ENCODE results near the gene MEF2C. TPM values are rescaled to one million over a fixed set of nuclear protein-coding genes. Genes with fewer than 3 reads are reported as not detected.

MEF2C gene
- total RNA-seq, 1 donor from 2014 or later: 464 TPM

DNA sequence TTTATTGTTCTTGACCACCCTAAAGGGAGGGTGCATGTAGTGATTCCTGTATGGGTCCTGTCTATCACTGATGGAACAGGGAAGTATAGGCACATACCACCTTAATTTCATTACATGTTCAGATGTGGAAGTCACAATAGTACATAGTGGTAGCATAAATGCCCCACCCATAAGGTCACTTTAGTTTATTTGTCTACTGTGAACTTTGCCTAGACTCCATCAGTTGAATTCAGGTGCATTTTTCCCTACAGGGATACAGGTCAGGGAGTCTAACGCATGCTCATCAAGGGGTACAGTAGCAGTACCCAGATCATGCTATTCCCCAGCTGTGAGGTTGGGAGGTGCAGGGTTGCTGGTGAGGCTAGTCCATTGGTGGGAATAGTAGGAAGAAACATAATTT, 175.0 kb downstream of the MEF2C start:
- H3K27me3 ChIP-seq (ENCODE audit: control insufficient read depth in 3 of 3, insufficient read depth in 3 of 3, low read length in 3 of 3): peaks cover 0 to 3% (median 0%) of the 10 kb centered on the region in 3 donors
- H3K4me3 ChIP-seq (ENCODE audit: low read length in 3 of 3): no peak overlapping the region
- peaks cover 0 to 10% (median 0%) of the 10 kb centered on the region in 3 donors for H3K4me1 ChIP-seq (ENCODE audit: control insufficient read depth in 3 of 3, insufficient read depth in 3 of 3, low read length in 3 of 3)
- no peak overlapping the region for H3K9ac ChIP-seq (ENCODE audit: low read depth in 1 of 3, low read length in 3 of 3)
- H3K36me3 ChIP-seq (ENCODE audit: control insufficient read depth in 3 of 3, insufficient read depth in 3 of 3, low read length in 3 of 3): no peaks in the 10 kb centered on the region
- H3K27ac ChIP-seq (ENCODE audit: low read depth, low read length): no peak overlapping the region
- H3K9me3 ChIP-seq (ENCODE audit: control insufficient read depth in 3 of 3, low read length in 3 of 3): no peaks in the 10 kb centered on the region

- H3K4me1 ChIP-seq (ENCODE audit: control insufficient read depth in 3 of 3, insufficient read depth in 3 of 3, low read length in 3 of 3): peaks cover 0 to 10% (median 0%) of the 10 kb centered on the region in 3 donors
- H3K36me3 ChIP-seq (ENCODE audit: control insufficient read depth in 3 of 3, insufficient read depth in 3 of 3, low read length in 3 of 3): no peaks in the 10 kb centered on the region
- no peaks in the 10 kb centered on the region for H3K9me3 ChIP-seq (ENCODE audit: control insufficient read depth in 3 of 3, low read length in 3 of 3)
- H3K27ac ChIP-seq (ENCODE audit: low read depth, low read length): no peak overlapping the region
- no peak overlapping the region for H3K9ac ChIP-seq (ENCODE audit: low read depth in 1 of 3, low read length in 3 of 3)
- H3K4me3 ChIP-seq (ENCODE audit: low read length in 3 of 3): no peak overlapping the region
- H3K27me3 ChIP-seq (ENCODE audit: control insufficient read depth in 3 of 3, insufficient read depth in 3 of 3, low read length in 3 of 3): peaks cover 0 to 3% (median 0%) of the 10 kb centered on the region in 3 donors
Measured at GRCh38 chr5:88707216-88707965, 175.6 kb downstream of the MEF2C start.

- H3K4me1 ChIP-seq (ENCODE audit: control insufficient read depth in 3 of 3, insufficient read depth in 3 of 3, low read length in 3 of 3): no peaks in the 10 kb centered on the region
- H3K4me3 ChIP-seq (ENCODE audit: low read length in 3 of 3): no peak overlapping the region
- H3K9me3 ChIP-seq (ENCODE audit: control insufficient read depth in 3 of 3, low read length in 3 of 3): no peaks in the 10 kb centered on the region
- H3K27me3 ChIP-seq (ENCODE audit: control insufficient read depth in 3 of 3, insufficient read depth in 3 of 3, low read length in 3 of 3): peaks cover 10 to 20% (median 18%) of the 10 kb centered on the region in 3 donors
- H3K36me3 ChIP-seq (ENCODE audit: control insufficient read depth in 3 of 3, insufficient read depth in 3 of 3, low read length in 3 of 3): no peaks in the 10 kb centered on the region
- no peak overlapping the region for H3K9ac ChIP-seq (ENCODE audit: low read depth in 1 of 3, low read length in 3 of 3)
- no peak overlapping the region for H3K27ac ChIP-seq (ENCODE audit: low read depth, low read length)
Measured at GRCh38 chr5:88702332-88702731, 180.7 kb downstream of the MEF2C start.

DNA sequence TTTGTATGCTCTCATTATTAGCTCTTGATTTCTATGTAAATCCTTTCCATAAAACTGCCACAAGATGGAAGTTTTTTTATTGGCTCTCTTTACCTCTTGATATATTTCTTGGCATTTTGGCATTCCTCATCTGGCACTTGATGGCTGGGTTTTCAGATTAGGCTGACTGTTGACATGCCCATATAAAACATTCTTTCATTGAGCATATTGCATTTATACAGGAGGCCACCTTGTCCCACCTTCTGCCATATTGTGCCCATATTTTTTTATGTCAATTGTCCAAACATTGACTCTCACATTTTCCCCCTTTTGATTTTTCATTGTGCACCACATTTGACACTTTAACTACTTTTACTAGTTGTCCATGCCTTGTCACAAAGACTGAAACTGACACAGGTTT, 182.9 kb downstream of the MEF2C start:
- Histone ChIP-seq H3K9me3 (ENCODE audit: control insufficient read depth in 3 of 3, low read length in 3 of 3) (no peaks in the 10 kb centered on the region), H3K36me3 (ENCODE audit: control insufficient read depth in 3 of 3, insufficient read depth in 3 of 3, low read length in 3 of 3) (no peaks in the 10 kb centered on the region), H3K9ac (ENCODE audit: low read depth in 1 of 3, low read length in 3 of 3) (no peak overlapping the region), H3K27ac (ENCODE audit: low read depth, low read length) (no peak overlapping the region), H3K4me3 (ENCODE audit: low read length in 3 of 3) (no peak overlapping the region), H3K27me3 (ENCODE audit: control insufficient read depth in 3 of 3, insufficient read depth in 3 of 3, low read length in 3 of 3) (peaks cover 25 to 39% (median 29%) of the 10 kb centered on the region in 3 donors), H3K4me1 (ENCODE audit: control insufficient read depth in 3 of 3, insufficient read depth in 3 of 3, low read length in 3 of 3) (no peaks in the 10 kb centered on the region)

DNA sequence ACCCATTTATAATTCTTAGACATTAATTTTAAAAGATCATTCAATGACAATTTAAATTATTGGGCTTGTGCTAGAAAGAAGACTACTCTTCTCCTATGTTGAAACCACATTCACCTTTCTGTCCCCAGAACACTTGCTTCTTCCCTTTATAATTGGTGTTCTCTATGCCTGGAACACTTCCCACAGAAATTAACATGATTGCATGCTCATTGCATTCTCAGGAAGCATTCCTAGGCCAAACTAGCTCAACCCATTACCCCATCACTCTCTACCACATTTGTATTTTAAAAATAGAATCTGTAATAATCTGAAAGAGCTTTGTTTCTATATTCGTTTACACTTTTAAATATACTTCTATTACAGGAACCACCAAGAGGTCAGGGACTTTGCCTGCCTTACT, 184.7 kb downstream of the MEF2C start:
- no peaks in the 10 kb centered on the region for H3K4me1 ChIP-seq (ENCODE audit: control insufficient read depth in 3 of 3, insufficient read depth in 3 of 3, low read length in 3 of 3)
- H3K4me3 ChIP-seq (ENCODE audit: low read length in 3 of 3): no peak overlapping the region
- no peak overlapping the region for H3K9ac ChIP-seq (ENCODE audit: low read depth in 1 of 3, low read length in 3 of 3)
- H3K9me3 ChIP-seq (ENCODE audit: control insufficient read depth in 3 of 3, low read length in 3 of 3): no peaks in the 10 kb centered on the region
- no peak overlapping the region for H3K27ac ChIP-seq (ENCODE audit: low read depth, low read length)
- no peaks in the 10 kb centered on the region for H3K36me3 ChIP-seq (ENCODE audit: control insufficient read depth in 3 of 3, insufficient read depth in 3 of 3, low read length in 3 of 3)
- peaks cover 40 to 53% (median 45%) of the 10 kb centered on the region in 3 donors for H3K27me3 ChIP-seq (ENCODE audit: control insufficient read depth in 3 of 3, insufficient read depth in 3 of 3, low read length in 3 of 3)

GRCh38 chr5:88696466-88696865, 186.5 kb downstream of the MEF2C start:
- H3K9me3 ChIP-seq (ENCODE audit: control insufficient read depth in 3 of 3, low read length in 3 of 3): no peaks in the 10 kb centered on the region
- no peak overlapping the region for H3K4me3 ChIP-seq (ENCODE audit: low read length in 3 of 3)
- H3K9ac ChIP-seq (ENCODE audit: low read depth in 1 of 3, low read length in 3 of 3): no peak overlapping the region
- no peaks in the 10 kb centered on the region for H3K36me3 ChIP-seq (ENCODE audit: control insufficient read depth in 3 of 3, insufficient read depth in 3 of 3, low read length in 3 of 3)
- no peak overlapping the region for H3K27ac ChIP-seq (ENCODE audit: low read depth, low read length)
- peaks cover 58 to 69% (median 64%) of the 10 kb centered on the region in 3 donors for H3K27me3 ChIP-seq (ENCODE audit: control insufficient read depth in 3 of 3, insufficient read depth in 3 of 3, low read length in 3 of 3)
- peaks cover 0 to 9% (median 0%) of the 10 kb centered on the region in 3 donors for H3K4me1 ChIP-seq (ENCODE audit: control insufficient read depth in 3 of 3, insufficient read depth in 3 of 3, low read length in 3 of 3)

DNA sequence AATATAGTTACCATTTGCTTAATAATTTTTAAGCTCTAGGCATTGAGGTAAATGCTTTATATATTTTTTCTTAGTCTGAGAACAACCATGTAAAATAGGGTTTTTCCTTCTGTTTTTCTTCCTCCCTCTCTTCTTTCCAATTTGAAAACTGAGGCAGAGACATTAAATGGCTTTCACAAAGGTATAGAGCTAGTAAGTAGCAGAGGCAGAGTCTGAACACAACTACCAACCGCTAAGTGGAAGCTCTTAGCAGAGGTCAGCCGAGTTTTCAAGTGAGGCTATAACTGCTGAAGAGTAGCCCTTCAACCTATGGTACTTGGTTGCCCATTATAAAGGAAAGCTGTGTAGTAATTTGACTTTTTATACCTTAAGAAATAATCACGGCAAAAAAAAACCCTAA, 187.1 kb downstream of the MEF2C start:
- Histone ChIP-seq H3K36me3 (ENCODE audit: control insufficient read depth in 3 of 3, insufficient read depth in 3 of 3, low read length in 3 of 3) (no peaks in the 10 kb centered on the region), H3K9me3 (ENCODE audit: control insufficient read depth in 3 of 3, low read length in 3 of 3) (no peaks in the 10 kb centered on the region), H3K27me3 (ENCODE audit: control insufficient read depth in 3 of 3, insufficient read depth in 3 of 3, low read length in 3 of 3) (peaks cover 64 to 72% (median 68%) of the 10 kb centered on the region in 3 donors), H3K4me1 (ENCODE audit: control insufficient read depth in 3 of 3, insufficient read depth in 3 of 3, low read length in 3 of 3) (peaks cover 4 to 12% (median 4%) of the 10 kb centered on the region in 3 donors), H3K4me3 (ENCODE audit: low read length in 3 of 3) (no peak overlapping the region), H3K27ac (ENCODE audit: low read depth, low read length) (no peak overlapping the region), H3K9ac (ENCODE audit: low read depth in 1 of 3, low read length in 3 of 3) (no peak overlapping the region)

GRCh38 chr5:88695232-88695631, 187.8 kb downstream of the MEF2C start:
- H3K4me3 ChIP-seq (ENCODE audit: low read length in 3 of 3): no peak overlapping the region
- no peak overlapping the region for H3K9ac ChIP-seq (ENCODE audit: low read depth in 1 of 3, low read length in 3 of 3)
- peaks cover 71 to 79% (median 75%) of the 10 kb centered on the region in 3 donors for H3K27me3 ChIP-seq (ENCODE audit: control insufficient read depth in 3 of 3, insufficient read depth in 3 of 3, low read length in 3 of 3)
- no peaks in the 10 kb centered on the region for H3K9me3 ChIP-seq (ENCODE audit: control insufficient read depth in 3 of 3, low read length in 3 of 3)
- H3K27ac ChIP-seq (ENCODE audit: low read depth, low read length): no peak overlapping the region
- no peaks in the 10 kb centered on the region for H3K36me3 ChIP-seq (ENCODE audit: control insufficient read depth in 3 of 3, insufficient read depth in 3 of 3, low read length in 3 of 3)
- peaks cover 10 to 19% (median 11%) of the 10 kb centered on the region in 3 donors for H3K4me1 ChIP-seq (ENCODE audit: control insufficient read depth in 3 of 3, insufficient read depth in 3 of 3, low read length in 3 of 3)

DNA sequence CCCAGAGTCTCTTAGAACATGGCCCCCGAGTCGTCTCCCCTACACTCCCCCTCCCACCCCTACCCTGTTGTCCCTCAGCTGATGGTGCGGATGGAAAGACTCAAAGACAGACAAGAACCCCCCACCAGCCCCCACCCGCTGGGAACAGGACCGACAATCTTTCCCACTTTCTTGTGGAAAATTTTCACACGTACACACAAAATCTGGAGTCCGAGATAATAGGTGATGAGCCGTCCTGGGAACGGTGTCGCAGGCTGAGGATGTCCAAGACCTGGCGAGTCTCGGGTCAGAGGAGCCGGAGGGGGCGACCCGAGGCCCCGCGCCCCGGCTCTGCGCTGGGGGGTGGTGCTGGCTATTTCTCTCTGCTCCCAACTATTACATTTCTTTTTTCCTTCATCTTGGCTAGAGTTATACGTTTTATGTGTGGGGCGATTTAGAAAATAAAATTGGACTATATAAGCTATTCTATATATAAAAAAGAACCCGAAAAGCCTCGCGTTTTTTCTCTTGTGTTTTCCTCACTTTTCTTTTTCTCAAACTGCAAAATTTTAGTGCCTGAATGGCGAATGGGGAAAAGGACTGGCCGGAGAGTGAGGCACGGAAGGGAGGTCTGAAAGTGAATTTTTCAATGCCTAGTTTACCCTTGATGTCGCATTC, 188.8 kb downstream of the MEF2C start:
- Histone ChIP-seq H3K27me3 (ENCODE audit: control insufficient read depth in 3 of 3, insufficient read depth in 3 of 3, low read length in 3 of 3) (peaks cover 78 to 86% (median 84%) of the 10 kb centered on the region in 3 donors), H3K4me3 (ENCODE audit: low read length in 3 of 3) (no peak overlapping the region), H3K4me1 (ENCODE audit: control insufficient read depth in 3 of 3, insufficient read depth in 3 of 3, low read length in 3 of 3) (peaks cover 13 to 23% (median 17%) of the 10 kb centered on the region in 3 donors), H3K27ac (ENCODE audit: low read depth, low read length) (no peak overlapping the region), H3K36me3 (ENCODE audit: control insufficient read depth in 3 of 3, insufficient read depth in 3 of 3, low read length in 3 of 3) (no peaks in the 10 kb centered on the region), H3K9ac (ENCODE audit: low read depth in 1 of 3, low read length in 3 of 3) (no peak overlapping the region), H3K9me3 (ENCODE audit: control insufficient read depth in 3 of 3, low read length in 3 of 3) (no peaks in the 10 kb centered on the region)
